Measurements from ENCODE around the gene TAF6L. TPM values are rescaled to one million over a fixed set of nuclear protein-coding genes. Genes with fewer than 3 reads are reported as not detected.
"Not testable (repeated sequence)": the region's sequence is repeated elsewhere in the genome, so short reads cannot be mapped to it uniquely, and the experiment has no call there.

Gene TAF6L
- total RNA-seq, 1 donor from 2014 or later, result 21.8 TPM

DNA sequence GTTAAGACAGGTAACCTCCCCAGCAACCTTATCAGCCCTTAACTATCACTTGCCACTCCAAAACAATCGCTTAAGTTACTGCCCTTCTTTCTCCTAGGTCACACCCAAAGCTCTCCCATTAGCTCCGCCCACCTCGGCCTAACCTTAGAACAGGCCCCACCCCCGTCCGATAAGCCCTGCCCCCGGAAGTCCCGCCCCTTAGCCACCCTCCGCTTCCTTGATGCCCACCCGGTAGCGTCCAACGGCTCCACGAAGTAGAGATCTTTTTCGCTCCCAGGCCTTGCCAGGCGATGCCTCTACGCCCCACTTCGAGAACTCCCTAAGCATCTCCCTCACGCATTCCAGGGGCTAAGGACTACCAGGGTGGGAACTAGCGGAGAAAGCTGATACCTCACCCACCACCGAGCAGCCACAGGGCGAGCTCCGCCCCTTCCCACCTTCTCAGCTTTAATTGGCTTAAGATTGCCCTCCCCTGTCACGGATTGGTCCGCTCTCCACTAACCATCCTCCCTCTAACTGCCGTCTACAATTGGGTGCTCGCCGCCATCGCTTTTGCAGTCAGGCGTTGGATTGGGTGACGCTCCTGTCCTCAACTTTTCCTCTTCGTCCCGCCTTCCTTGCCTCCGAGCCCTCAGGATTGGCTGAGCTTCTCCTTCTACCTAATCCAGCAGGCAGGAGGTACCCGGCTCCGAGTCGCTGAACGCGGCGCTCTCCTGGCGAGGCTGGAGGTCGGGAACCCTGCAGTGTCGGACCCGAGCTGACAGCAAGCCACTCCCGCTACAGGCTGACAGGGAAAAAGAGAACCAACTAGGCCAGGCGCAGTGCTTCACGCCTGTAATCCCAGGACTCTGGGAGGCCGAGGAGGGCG lies 17.2 kb upstream of the TAF6L start, which contains the start of gene ZBTB3:
TSS of gene ZBTB3 (minus strand) at position 425 of the 868 bp plus-strand sequence. CDS start 496 bp downstream, outside the sequence.
- DNase-seq (ENCODE audit: extremely low read depth, low read depth, low spot score), result peak; percentile 96

DNA sequence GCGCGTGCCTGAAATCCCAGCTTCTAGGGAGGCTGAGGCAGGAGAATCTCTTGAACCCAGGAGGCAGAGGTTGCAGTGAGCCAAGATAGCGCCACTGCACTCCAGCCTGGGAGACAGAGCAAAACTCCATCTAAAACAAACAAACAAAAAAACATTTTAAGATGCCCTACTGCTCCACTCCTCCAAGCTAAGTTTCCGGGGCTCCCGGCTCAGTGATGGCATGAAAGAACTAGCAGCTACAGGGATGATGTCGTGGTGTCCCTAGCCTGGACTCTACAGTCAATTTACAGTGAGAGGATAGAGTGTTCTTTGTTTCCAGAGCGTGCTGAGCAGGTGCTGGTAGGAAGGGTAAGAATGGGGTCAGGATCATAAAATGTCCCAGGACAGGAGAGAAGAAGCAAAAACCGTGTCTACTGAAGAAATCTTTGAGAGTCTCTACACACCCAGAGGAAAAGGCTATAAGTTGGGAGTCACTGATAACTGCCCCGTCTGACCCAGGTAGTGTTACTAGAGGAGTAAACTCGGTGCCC lies 16.0 kb upstream of the TAF6L start:
- DNase-seq (ENCODE audit: extremely low read depth, low read depth, low spot score), result no peak

- no peak for DNase-seq (ENCODE audit: extremely low read depth, low read depth, low spot score)
Observed at GRCh38 chr11:62757846-62758788, 13.1 kb upstream of the TAF6L start.

GRCh38 chr11:62760867-62761227 lies 10.3 kb upstream of the TAF6L start:
- DNase-seq (ENCODE audit: extremely low read depth, low read depth, low spot score), result not testable (repeated sequence)

DNA sequence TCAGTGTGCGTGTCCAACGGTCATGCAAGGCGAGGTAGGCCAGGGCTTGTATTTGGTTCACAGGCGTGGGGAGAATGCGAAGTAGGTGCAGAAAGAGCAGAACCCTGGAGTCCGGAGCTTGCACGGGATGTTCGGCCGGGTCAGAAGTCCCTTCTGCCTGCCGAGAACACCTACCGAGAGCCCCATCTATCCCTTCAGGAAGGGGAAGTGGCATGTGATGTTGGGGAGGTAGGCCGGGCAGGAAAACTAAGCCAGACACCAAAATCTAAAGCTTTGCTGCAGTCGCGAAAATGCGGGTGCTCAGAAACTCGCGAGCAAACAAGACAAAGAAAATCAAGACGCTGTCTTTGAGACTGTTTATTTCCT lies 435 bp upstream of the TAF6L start:
- DNase-seq (ENCODE audit: extremely low read depth, low read depth, low spot score), result no peak

DNA sequence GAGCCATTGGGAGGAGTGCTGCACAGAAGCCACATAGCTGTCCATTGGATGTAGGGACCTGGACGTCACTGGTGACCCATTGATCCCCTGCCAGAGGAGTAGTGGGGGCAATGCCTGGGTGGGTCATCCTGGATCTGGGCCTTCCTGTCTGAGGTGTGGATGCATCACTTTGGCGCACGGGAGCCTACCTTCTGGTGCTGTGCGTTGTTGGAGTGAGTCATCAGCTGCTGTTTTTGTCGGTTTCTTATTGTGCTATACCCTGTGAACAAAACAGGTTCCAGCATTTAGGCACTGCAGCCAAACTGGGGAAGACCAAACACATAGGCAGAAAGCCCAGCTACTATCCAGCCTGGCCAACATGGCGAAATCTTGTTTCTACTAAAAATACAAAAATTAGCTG lies 3.2 kb downstream of the TAF6L start:
- no peak for DNase-seq (ENCODE audit: extremely low read depth, low read depth, low spot score)

DNA sequence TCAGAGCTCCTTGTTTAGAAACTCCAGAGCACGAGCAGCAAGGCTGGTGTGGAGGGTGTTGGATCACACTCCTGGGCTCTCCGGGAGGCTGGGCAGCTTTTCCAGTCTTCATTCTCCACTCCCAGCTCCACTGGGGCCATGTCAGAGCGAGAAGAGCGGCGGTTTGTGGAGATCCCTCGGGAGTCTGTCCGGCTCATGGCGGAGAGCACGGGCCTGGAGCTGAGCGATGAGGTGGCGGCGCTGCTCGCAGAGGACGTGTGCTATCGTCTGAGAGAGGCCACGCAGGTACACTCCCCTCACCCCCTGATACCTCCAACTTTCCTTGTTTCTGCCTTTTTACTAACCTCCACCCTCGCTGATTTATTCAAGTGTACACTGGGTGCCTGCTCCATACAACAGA lies 4.5 kb downstream of the TAF6L start:
- DNase-seq (ENCODE audit: extremely low read depth, low read depth, low spot score), result no peak

- no peak for DNase-seq (ENCODE audit: extremely low read depth, low read depth, low spot score)
Observed at GRCh38 chr11:62777389-62777788, 6.2 kb downstream of the TAF6L start.

DNA sequence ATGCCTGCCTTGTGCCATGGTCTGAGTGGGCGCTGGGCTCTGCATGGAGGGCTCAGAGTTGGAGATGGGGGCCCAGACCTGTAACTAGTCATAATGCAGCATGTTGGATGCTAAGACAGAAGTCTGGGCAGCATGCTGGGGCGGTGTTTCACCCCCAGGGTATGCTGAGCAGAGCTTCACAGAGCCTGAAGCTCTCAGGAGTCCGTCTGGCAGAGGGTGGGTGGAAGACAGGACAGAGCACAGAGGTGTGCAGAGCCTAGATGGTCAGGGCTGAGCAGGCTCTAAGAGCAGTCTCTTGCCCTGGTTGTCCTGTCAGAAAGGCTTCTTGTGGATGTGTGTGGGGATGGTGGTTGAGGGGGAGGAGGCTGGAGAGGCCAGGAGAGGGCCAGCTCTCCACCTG lies 7.2 kb downstream of the TAF6L start:
- DNase-seq (ENCODE audit: extremely low read depth, low read depth, low spot score), result no peak

DNA sequence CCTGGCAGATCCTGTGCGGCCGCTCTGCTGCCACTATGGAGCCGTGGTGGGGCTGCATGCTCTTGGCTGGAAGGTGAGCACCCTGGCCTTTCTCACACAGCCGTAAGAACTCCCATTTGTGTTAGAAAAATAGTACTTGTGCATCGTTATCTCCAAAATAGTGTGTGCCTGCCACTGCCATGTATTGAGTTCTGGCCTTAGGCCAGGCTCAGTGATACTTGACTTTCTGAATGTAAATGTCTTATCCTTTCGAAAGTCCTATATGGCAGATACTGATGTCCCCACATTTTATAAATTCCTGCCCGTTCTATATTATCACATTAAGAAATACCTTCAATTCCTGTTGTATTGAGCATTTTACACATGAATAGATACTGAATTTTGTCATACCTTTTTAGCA lies 11.6 kb downstream of the TAF6L start:
- no peak for DNase-seq (ENCODE audit: extremely low read depth, low read depth, low spot score)

GRCh38 chr11:62786318-62787004 lies 15.3 kb downstream of the TAF6L start:
- no peak for DNase-seq (ENCODE audit: extremely low read depth, low read depth, low spot score)

- no peak for DNase-seq (ENCODE audit: extremely low read depth, low read depth, low spot score)
Observed at GRCh38 chr11:62787005-62787759, 16.0 kb downstream of the TAF6L start, which contains the start of gene TMEM179B. Gene TMEM179B (plus strand): TSS chr11:62787402. CDS start chr11:62787432, 30 bp downstream.

DNA sequence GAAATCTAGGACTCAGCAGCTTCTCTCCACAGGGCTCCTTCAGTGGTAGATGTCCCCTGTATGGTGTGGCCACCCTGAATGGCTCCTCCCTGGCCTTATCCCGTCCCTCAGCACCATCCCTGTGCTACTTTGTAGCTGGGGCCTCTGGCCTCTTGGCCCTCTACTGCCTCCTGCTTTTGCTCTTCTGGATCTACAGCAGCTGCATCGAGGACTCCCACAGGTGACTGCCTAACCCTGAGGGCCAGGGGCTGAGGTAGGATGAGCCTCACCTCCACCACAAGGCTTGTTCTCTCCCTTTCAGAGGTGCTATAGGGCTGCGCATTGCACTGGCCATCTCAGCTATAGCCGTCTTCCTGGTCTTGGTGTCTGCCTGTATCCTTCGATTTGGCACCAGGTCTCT lies 17.8 kb downstream of the TAF6L start:
- DNase-seq (ENCODE audit: extremely low read depth, low read depth, low spot score), result no peak

GRCh38 chr11:62789576-62789975 lies 18.4 kb downstream of the TAF6L start:
- no peak for DNase-seq (ENCODE audit: extremely low read depth, low read depth, low spot score)

GRCh38 chr11:62791501-62792201 lies 20.5 kb downstream of the TAF6L start, which contains the start of gene TMEM223:
Gene TMEM223 (minus strand): TSS chr11:62792006. CDS start chr11:62791994, 12 bp downstream.
- no peak for DNase-seq (ENCODE audit: extremely low read depth, low read depth, low spot score)

GRCh38 chr11:62792202-62792575 lies 21.0 kb downstream of the TAF6L start:
- DNase-seq (ENCODE audit: extremely low read depth, low read depth, low spot score), result no peak

DNA sequence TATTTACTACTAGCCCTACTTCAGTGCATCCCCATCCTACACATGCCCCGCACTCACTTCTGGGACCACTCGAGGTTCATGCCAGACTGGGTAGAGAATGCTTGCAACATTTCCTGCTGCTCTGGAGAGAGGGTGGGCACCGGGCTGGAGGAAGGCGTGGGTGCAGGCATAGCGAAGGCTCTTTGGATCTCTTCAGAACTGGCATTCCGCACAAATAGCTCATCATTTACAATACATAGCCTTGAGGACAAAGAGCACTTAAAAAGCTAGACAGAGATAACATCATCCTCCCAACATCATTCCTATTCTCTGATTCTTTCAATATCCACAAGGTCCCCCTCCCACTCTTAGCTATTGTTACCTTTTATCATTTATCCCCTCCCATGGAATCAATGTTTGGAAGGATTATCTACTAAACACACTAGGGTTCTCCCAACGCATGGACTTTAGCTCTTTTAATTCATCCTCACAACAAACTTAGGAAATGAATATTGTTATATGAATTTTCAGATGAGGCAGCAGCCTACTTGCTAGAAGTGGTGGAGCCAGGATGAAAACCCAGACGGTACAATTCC lies 23.1 kb downstream of the TAF6L start:
- DNase-seq (ENCODE audit: extremely low read depth, low read depth, low spot score), result no peak

DNA sequence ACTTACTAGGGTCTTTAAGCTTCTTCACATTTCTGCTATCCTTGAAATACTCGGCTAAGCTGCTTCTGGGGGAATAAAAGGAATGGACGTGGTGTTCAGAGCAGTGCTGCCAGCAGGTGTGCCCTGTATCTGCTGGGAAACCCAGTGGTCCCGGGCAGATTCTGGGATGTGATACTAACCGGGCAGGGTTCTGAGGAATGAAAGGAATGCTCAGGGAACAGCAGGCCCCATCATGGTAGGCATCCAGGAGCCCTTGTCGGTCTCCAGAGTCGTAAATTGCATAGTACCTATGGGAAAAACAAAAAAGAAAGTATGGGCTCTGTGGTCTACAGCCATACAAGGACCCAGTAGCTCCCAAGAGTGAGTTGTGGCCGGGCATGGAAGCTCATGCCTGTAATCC lies 25.1 kb downstream of the TAF6L start:
- DNase-seq (ENCODE audit: extremely low read depth, low read depth, low spot score), result no peak

DNA sequence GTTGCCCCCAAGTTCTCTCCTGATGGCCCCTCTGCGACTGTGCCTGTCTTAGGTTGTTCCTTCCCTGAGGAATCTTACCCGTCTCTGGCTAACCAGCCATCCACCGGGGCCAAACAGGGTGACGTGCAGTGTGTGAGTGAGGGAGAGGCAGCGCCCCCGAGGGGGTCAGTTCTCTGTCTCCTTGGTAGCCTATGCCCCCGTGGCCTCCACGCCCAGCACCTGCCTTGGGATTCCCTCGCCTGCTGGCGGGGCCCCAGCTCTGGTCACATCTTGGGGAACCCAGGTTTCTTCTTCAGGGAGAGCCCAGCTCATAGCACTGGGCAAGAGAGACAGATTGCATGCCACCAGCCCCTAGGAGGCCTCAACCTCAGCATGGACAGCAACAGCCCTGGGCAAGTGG lies 28.3 kb downstream of the TAF6L start:
- no peak for DNase-seq (ENCODE audit: extremely low read depth, low read depth, low spot score)
